H1 (cell line): ENCODE measurements around the gene SMARCC1. TPM values are rescaled to one million over a fixed set of nuclear protein-coding genes. Genes with fewer than 3 reads are reported as not detected.
A peak's percentile ranks its signal among the peaks of the same experiment; 100 is the strongest.

ENCODE experiments used
- BRCA1 ChIP-seq: IDR thresholded peaks from 2 replicates; pipeline ENCODE4 v1.6.1; 2012; ENCODE audit warnings: low read depth, low read length, improper control_type of control experiment
- CHD1 ChIP-seq: IDR thresholded peaks from 2 replicates; pipeline ENCODE4 v1.6.1; 2012; ENCODE audit warnings: low read depth, low read length, improper control_type of control experiment
- CHD7 ChIP-seq: fragments of 300-600 bp; sonication (generic); IDR thresholded peaks from 2 replicates; pipeline ENCODE4 v1.7.1; 2012; ENCODE audit warnings: low read length, moderate library complexity, mild to moderate bottlenecking, inconsistent platforms; ENCODE audit not compliant: insufficient replicate concordance
- E2F6 ChIP-seq: IDR thresholded peaks from 2 replicates; pipeline ENCODE4 v1.6.1; 2012; ENCODE audit warnings: inconsistent platforms
- KDM4A ChIP-seq: IDR thresholded peaks from one replicate; pipeline ENCODE4 v1.7.1; 2012; ENCODE audit warnings: low read depth, mild to moderate bottlenecking, moderate library complexity, low read length, inconsistent platforms; ENCODE audit not compliant: severe bottlenecking
- RXRA ChIP-seq: IDR thresholded peaks from 2 replicates; pipeline ENCODE4 v1.6.1; 2011; ENCODE audit warnings: low read depth, mild to moderate bottlenecking, low read length, moderate library complexity; ENCODE audit not compliant: insufficient read depth
- SP4 ChIP-seq: IDR thresholded peaks from 2 replicates; pipeline ENCODE4 v1.6.1; 2012; ENCODE audit warnings: low read length, inconsistent platforms
- USF2 ChIP-seq: IDR thresholded peaks from 2 replicates; pipeline ENCODE4 v1.6.1; 2011; ENCODE audit warnings: low read length, improper control_type of control experiment
- polyA plus RNA-seq, 7 experiments: library from polyadenylated mRNA; depleted of rRNA in 3 of 7; stranded (reverse) in 5 of 7; unstranded in 2 of 7; fragments of >200 nt in 5 of 7; fragments of 200-250 nt in 2 of 7; gene quantifications; 1 replicate in 5 of 7; 2 replicates in 1 of 7; 4 replicates in 1 of 7; pipeline versions ENCODE4 v1.2.1 to v1.2.3, GENCODE V29; 2011 to 2013; ENCODE audit warnings: missing spikeins in 2 of 7, mixed read lengths in 2 of 7
- total RNA-seq: library from RNA; stranded (reverse); fragmentation: NEBNext Ultra II Directional; extraction: Animal tissue kit (Norgen Biotek cat#: 25700); gene quantifications from 2 replicates; pipeline ENCODE4 v1.2.1, GENCODE V29; 2021

Gene SMARCC1
- total and polyA plus RNA-seq, 2 of the 8 experiments (the other 6 are each of a cell fraction or from before 2014, with no cell fraction given) = 64.1 to 335 TPM

- TF ChIP-seq CHD7 (no peak), E2F6 (peak; percentile 70), USF2 (0 out of 2 replicates have a peak, but pooled peaks have one; percentile 30), SP4 (no peak), CHD1 (no peak), BRCA1 (peak; percentile 44), RXRA (no peak), KDM4A (peak; percentile 20)
Observed at GRCh38 chr3:47781685-47782445, at the start of gene SMARCC1 (continued).
